ENCODE measurements around the gene MYO5A.

Gene MYO5A

DNA sequence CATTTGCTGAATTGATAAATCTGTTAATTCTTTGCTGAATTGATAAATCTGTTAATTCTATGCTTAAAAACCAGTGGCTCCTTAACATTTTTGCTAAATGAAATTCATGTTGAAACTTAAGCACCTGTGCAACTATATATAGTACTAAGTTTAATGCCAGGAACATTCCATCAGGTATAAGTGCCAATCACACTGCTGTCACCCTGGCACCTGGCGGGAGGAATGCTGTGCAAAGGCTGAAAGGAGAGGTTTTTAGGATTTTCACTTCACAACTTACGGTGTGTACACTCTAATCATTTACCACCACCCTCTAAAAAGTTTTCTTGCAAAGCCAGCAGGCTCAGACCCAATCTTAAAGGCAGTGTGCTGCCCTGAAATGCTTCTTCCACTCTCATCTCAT lies 199.5 kb downstream of the MYO5A start:
- no peaks in the 10 kb centered on the region for H4K20me1 ChIP-seq (ENCODE audit: insufficient read depth)
- peak overlapping the region; percentile 36 for H3K27ac ChIP-seq
- H3K79me2 ChIP-seq (ENCODE audit: insufficient read depth, low read depth), result no peaks in the 10 kb centered on the region
- peak overlapping the region; percentile 37; the same call in 1 of the 2 replicates for H3K4me2 ChIP-seq
- TF ChIP-seq, protein P1, sequence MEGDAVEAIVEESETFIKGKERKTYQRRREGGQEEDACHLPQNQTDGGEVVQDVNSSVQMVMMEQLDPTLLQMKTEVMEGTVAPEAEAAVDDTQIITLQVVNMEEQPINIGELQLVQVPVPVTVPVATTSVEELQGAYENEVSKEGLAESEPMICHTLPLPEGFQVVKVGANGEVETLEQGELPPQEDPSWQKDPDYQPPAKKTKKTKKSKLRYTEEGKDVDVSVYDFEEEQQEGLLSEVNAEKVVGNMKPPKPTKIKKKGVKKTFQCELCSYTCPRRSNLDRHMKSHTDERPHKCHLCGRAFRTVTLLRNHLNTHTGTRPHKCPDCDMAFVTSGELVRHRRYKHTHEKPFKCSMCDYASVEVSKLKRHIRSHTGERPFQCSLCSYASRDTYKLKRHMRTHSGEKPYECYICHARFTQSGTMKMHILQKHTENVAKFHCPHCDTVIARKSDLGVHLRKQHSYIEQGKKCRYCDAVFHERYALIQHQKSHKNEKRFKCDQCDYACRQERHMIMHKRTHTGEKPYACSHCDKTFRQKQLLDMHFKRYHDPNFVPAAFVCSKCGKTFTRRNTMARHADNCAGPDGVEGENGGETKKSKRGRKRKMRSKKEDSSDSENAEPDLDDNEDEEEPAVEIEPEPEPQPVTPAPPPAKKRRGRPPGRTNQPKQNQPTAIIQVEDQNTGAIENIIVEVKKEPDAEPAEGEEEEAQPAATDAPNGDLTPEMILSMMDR (conservative IDR thresholded peaks at IDR 0.05; ENCODE audit: low read depth, low read length), result no peak
- H2AFZ ChIP-seq (ENCODE audit: low read depth), result no peak overlapping the region
- H3K27me3 ChIP-seq (ENCODE audit: insufficient read depth, low read depth), result no peaks in the 10 kb centered on the region
- H3K4me1 ChIP-seq (ENCODE audit: low read depth, poor library complexity, severe bottlenecking), result peaks cover 67% of the 10 kb centered on the region
- H3K4me3 ChIP-seq (IDR thresholded peaks at IDR 0.05; ENCODE audit: insufficient read depth, low read depth, low read length), result no peak overlapping the region
- no peak overlapping the region for H3K9ac ChIP-seq
- H3K36me3 ChIP-seq (ENCODE audit: insufficient read depth), result no peaks in the 10 kb centered on the region

DNA sequence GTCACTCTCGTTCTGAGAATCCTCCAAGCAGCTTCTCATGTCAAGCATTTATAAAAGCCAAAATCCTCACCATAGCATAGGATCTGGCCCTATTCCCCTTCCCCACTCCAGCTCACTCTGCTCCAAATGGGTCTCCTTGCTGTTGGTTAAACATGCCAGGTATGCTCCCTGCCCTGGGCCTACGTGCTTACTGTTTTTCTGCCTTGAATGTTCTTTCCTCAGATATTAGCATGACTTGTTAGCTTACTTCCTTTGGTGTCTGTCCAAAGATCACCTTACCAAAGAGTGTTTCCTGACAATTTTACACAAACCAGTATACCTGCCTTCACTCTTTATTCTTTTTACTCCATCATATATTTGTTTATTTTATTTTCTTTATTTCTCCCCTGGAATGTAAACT lies 200.0 kb downstream of the MYO5A start:
- peaks cover 62% of the 10 kb centered on the region for H3K4me1 ChIP-seq (ENCODE audit: low read depth, poor library complexity, severe bottlenecking)
- H3K79me2 ChIP-seq (ENCODE audit: insufficient read depth, low read depth), result no peaks in the 10 kb centered on the region
- no peaks in the 10 kb centered on the region for H3K27me3 ChIP-seq (ENCODE audit: insufficient read depth, low read depth)
- TF ChIP-seq, protein P1 (conservative IDR thresholded peaks at IDR 0.05; ENCODE audit: low read depth, low read length), result no peak
- H3K36me3 ChIP-seq (ENCODE audit: insufficient read depth), result no peaks in the 10 kb centered on the region
- no peak overlapping the region; the same call in 1 of the 2 replicates for H3K27ac ChIP-seq
- no peaks in the 10 kb centered on the region for H4K20me1 ChIP-seq (ENCODE audit: insufficient read depth)
- no peak overlapping the region for H3K9ac ChIP-seq
- H3K4me3 ChIP-seq (IDR thresholded peaks at IDR 0.05; ENCODE audit: insufficient read depth, low read depth, low read length), result no peak overlapping the region
- H2AFZ ChIP-seq (ENCODE audit: low read depth), result no peak overlapping the region
- H3K4me2 ChIP-seq, result no peak overlapping the region; the same call in 1 of the 2 replicates

DNA sequence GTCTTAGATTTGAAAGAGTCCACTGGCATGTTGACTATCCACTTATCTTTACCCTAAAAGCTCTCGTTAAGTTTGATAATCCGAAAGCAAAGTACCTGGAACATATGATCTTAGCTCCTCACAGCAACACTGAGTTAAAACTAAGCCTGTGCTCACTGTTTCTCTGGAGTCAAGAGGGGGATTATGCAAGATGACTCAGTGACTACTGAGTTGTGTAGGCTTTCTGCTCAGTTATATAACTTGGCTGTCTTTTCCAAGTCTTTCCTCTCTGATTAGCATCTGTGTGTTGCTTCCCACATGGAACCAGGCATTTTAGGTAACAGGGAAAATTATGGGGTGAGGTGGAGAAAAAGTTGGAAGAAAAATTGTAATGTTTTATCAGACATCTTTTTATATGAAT lies 201.9 kb downstream of the MYO5A start:
- Histone ChIP-seq H3K4me2 (no peak overlapping the region), H3K79me2 (ENCODE audit: insufficient read depth, low read depth) (no peaks in the 10 kb centered on the region), H3K27me3 (ENCODE audit: insufficient read depth, low read depth) (no peaks in the 10 kb centered on the region), H3K36me3 (ENCODE audit: insufficient read depth) (no peaks in the 10 kb centered on the region), H3K27ac (no peak overlapping the region), H3K4me3 (IDR thresholded peaks at IDR 0.05; ENCODE audit: insufficient read depth, low read depth, low read length) (no peak overlapping the region), H3K9ac (no peak overlapping the region), H2AFZ (ENCODE audit: low read depth) (no peak overlapping the region), H4K20me1 (ENCODE audit: insufficient read depth) (no peaks in the 10 kb centered on the region), H3K4me1 (ENCODE audit: low read depth, poor library complexity, severe bottlenecking) (peaks cover 43% of the 10 kb centered on the region)
- TF ChIP-seq, protein P1 (conservative IDR thresholded peaks at IDR 0.05; ENCODE audit: low read depth, low read length), result no peak

DNA sequence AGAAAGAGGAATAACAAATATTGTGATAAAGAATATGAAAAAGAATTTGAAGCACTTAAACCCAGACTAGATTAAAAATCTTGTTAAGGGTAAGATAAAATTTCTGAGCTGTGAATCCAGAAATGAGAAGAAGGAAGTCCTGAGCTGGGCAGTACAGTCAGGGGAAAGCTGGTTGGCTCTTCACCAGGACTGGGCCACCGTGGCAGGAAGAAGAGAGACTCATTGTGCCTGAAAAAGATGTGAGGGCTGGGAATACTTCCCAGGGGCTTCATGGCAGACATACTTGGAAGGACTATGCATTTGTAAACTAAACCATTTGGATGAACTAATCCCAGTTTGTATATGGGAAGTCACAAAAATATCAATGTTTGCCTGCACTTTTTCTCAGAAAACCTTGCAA lies 204.6 kb downstream of the MYO5A start:
- H4K20me1 ChIP-seq (ENCODE audit: insufficient read depth), result no peaks in the 10 kb centered on the region
- peaks cover 21% of the 10 kb centered on the region for H3K4me1 ChIP-seq (ENCODE audit: low read depth, poor library complexity, severe bottlenecking)
- H3K4me2 ChIP-seq, result no peak overlapping the region
- no peak overlapping the region for H3K27ac ChIP-seq
- TF ChIP-seq, protein P1 (conservative IDR thresholded peaks at IDR 0.05; ENCODE audit: low read depth, low read length), result no peak
- no peak overlapping the region for H2AFZ ChIP-seq (ENCODE audit: low read depth)
- no peaks in the 10 kb centered on the region for H3K79me2 ChIP-seq (ENCODE audit: insufficient read depth, low read depth)
- no peak overlapping the region for H3K9ac ChIP-seq
- no peak overlapping the region for H3K4me3 ChIP-seq (IDR thresholded peaks at IDR 0.05; ENCODE audit: insufficient read depth, low read depth, low read length)
- no peaks in the 10 kb centered on the region for H3K27me3 ChIP-seq (ENCODE audit: insufficient read depth, low read depth)
- no peaks in the 10 kb centered on the region for H3K36me3 ChIP-seq (ENCODE audit: insufficient read depth)

All from KMS-11 (cell line).